ENCODE measurements around the gene HIVEP3.

GRCh38 chr1:41807390-41807789 is 111.3 kb downstream of the HIVEP3 start:
- TF ChIP-seq YY1 (IDR thresholded peaks at IDR 0.05; ENCODE audit: low read depth) (no peak), MAX (IDR thresholded peaks at IDR 0.05) (no peak), RAD21 (IDR thresholded peaks at IDR 0.05; ENCODE audit: low read depth) (no peak), REST (IDR thresholded peaks at IDR 0.05; ENCODE audit: low read depth) (no peak), EP300 (IDR thresholded peaks at IDR 0.05; ENCODE audit: borderline replicate concordance) (no peak)
